GM19351 (cell line): ENCODE data around the gene CPVL.
"Not testable (repeated sequence)": the region's sequence is repeated elsewhere in the genome, so short reads cannot be mapped to it uniquely, and the experiment has no call there.

Experiments
- ATAC-seq: cut with Tn5 transposase; IDR thresholded peaks from one replicate; pipeline ENCODE4 v1.9.1; 2021; ENCODE audit warnings: mild to moderate bottlenecking, moderate library complexity; ENCODE audit not compliant: unreplicated experiment

Gene CPVL

DNA sequence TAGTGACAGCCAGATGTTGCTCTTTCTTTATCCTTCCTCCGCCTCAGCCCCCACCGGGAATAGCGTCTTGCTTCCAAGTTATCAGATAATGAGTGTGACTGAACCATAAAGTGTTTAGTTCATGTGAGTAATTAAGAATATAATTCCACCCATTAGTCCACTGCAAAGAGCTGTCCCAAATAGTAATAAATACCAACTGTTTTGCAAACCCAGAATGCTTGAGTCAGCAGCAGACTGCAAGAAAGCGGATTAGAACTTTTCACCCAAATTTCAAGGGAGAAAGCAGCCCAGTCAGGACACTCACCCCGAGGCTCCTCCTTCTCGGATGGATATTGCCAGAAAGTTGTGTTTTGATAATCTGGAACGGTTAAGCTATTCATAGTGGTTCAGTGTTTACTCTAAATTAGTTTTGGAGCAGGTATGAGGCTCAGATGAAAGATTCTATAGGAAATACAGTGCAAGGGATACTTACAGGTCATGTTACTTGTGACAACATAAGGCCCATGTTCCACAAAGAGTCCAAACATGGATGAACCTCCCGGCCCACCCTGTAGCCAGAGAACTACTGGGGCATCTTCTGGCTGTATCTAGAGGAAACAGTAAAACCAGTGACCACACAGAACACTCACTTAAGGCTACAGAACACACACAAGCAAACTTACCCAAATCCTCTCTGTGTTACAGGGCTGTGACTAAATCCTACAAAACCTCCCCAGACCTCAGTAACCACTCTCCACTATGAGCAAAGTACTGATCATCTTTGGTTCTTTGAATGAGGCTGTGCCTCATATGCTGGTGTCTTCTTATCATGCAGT, 50.5 kb downstream of the CPVL start:
- ATAC-seq = no peak

GRCh38 chr7:29093091-29093490, 53.2 kb downstream of the CPVL start:
- ATAC-seq = not testable (repeated sequence)

- peak; percentile 95 for ATAC-seq
Observed at GRCh38 chr7:29091715-29092114, 54.6 kb downstream of the CPVL start.

- ATAC-seq = peak; percentile 29
Observed at GRCh38 chr7:29090836-29091601, 55.3 kb downstream of the CPVL start.

DNA sequence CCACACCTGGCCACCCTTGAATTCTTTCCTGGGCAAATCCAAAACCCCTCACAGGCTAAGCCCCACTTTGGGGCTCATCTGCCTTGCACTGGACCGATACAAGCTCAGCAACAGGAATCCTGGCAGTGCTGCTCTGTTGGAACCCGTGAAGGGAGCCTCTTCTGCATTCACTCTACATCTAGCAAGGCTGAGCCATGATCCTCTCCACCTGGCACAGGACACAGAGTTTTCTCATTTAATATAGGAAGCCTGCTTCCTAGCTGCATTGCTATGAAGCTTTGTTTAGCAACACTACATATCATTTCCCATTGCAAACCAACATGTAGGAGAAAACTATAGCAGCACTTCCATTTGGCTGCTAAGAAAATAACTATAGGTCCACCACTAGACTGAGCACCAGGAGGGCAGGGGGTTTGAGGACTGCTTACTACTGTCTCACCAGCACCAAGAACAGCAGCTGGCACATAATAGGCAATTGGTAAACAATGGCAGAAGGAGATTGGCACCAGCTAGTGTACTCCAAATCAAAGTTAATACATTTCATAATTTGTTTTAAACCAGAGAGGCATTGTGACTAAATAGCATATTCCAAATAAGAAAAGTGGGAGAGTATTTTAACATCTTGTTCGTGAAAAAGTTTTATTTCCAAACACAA, 56.1 kb downstream of the CPVL start:
- no peak for ATAC-seq

DNA sequence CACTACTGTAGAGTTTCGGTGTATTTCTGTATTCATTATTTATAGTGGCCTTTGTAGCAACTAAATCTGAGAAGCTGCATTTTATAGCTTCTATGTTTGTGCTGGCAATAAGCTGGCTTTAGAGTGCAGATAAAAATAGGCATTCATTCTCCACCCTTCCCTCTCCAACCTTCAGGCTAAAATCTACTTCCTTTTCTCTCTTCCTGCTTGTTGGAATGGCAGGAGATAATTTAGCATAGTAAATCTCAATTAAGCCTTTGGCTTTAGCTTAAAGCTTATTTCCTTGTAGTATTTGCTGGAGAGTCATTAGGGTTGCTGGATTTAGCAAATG, 58.5 kb downstream of the CPVL start:
- ATAC-seq = no peak

GRCh38 chr7:29086545-29086944, 59.8 kb downstream of the CPVL start:
- ATAC-seq = no peak

- peak; percentile 89 for ATAC-seq
Observed at GRCh38 chr7:29084832-29085231, 61.5 kb downstream of the CPVL start.

DNA sequence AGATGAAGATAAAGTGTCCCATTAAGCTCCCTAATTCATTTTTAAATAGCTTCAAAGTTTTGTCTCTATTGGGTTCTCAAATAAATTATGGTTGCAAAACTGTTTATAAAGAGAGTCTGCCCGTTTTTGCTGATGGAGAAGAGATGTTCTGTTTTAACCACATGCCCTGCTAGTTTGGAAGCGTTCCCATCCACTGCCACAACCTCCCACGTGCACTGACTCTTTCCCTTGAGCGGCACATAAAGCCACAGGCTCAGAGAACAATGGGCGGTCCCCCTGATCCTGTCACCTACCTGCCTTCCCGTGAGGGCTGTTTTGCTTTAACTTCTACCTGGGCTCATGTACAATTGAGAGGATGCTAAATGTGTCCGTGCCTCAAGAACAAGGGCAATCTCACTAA, 65.5 kb downstream of the CPVL start:
- no peak for ATAC-seq

- no peak for ATAC-seq
Observed at GRCh38 chr7:29078311-29079260, 67.8 kb downstream of the CPVL start.

DNA sequence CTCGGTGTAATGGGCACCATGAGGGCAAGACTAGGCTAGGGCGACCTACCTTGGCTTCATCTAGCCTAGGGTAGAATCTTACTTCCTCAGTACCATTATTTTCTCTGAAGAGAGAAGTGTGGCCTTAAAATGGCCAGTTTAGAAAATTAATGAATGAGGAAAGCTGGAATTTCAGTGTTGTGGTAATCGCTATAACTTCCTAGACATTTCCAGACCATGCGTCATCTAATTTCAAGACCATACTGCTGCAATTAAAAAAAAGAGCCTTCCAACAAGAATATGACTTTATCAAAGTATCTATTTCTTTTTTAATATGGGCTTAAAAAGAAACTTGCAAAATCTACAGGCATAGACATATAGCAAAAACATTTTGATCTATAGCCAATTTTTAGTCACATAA, 68.5 kb downstream of the CPVL start:
- no peak for ATAC-seq

- no peak for ATAC-seq
Observed at GRCh38 chr7:29077176-29077575, 69.2 kb downstream of the CPVL start.

GRCh38 chr7:29076631-29077030, 69.7 kb downstream of the CPVL start:
- ATAC-seq = no peak

- ATAC-seq = no peak
Observed at GRCh38 chr7:29075606-29076005, 70.7 kb downstream of the CPVL start.

DNA sequence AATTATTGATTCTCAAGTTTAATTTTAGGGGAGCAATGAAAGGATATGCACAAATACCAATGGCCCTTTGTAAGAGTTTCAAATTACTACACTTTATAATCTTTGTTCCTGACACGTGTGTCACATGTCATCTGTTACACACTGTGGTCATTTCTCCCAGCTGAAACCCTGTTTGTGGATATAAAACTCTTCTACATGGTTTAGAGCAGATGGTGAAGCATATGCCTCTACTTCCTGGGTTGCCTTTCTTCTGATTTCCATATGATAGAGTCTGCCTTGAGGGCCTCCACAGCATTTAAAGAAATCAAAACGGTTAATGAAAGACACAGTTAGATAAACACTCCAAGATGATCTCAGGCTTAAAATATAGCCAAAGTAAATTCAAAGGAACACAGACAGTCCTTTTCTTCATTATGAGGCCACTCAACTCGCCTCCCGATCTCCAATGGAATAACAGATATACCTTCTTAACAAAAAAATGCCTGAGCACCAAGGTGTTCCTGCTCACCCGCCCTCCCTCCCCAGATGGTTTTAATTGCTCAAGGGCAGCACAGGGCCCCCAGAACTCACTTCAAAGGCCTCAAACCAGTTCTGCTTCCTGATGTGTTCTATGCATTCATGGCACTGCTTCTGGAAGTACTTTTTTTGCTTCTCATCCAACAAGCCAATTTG, 75.0 kb downstream of the CPVL start:
- no peak for ATAC-seq

DNA sequence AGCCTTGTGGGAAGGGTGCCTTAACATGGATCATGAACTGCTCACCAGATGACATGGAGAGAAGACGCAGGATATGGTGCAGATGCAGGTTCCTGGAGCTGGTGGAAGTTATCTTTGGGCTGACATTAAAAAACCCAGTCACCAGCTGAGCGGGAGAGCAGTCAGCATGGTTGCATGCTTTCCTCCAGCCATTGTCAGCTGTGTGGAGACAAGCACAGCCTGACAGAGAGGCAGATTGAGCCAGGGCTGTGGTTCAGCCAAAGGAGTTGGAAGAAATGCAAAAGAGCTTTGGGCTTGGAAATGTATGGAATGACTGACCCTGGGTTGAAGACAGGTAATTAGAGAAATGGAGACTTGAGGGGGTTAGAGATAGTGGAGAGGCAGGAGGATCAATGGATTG, 79.7 kb downstream of the CPVL start:
- no peak for ATAC-seq

DNA sequence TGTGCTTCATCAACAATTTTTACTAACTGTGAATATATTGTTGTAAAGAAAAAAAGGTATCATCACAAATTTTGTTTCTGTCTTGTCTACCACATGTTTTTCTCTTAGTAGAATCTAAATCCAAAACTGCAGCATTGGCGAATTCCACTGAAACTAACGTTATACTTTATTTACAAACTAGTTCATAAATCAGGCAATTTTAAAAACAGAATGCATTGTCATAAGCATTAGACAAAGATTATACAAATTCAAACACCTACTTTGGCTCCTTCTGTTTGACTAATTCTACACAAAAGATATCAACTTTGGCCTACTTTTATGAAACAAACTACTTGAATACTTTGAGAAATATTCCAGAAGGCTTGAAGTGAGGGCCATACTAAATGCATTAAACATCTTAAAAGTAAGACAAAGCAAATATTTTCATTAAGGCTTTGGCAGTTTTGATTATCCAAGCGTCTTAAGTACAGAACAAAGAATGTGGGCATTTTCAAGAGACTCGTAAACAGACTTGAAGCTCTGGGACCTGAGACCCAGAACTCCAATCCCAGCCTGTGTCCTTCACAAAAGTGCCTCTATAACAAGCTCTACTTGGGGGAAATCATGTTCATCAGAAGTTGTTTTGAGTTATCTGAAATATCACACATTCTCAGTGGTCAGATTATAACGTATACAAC, 81.0 kb downstream of the CPVL start:
- ATAC-seq = no peak

GRCh38 chr7:29063872-29064271, 82.5 kb downstream of the CPVL start:
- ATAC-seq = no peak

DNA sequence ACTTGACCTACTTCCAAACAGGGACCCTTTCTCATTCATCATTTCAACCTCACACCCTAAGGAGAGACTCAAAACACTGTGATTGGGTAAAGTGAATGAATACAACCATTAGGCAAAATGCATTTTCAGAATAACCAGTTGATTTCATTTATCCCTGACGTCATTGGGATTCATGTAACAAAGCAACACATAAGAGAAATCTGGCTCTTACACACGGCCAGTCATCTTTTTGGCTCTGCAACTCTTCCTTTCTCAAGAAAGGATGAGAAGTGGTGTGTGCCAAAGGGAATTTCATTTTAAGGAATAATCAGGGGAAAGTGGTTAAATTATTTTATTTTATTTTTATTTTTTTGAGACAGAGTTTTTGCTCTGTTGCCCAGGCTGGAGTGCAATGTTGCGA, 83.1 kb downstream of the CPVL start:
- no peak for ATAC-seq
